ENCODE measurements around the gene ORC1.

- TF ChIP-seq POLR2A (IDR thresholded peaks at IDR 0.05) (no peak), CTCF (IDR thresholded peaks at IDR 0.05) (no peak), EP300 (IDR thresholded peaks at IDR 0.05) (no peak), POLR2AphosphoS5 (IDR thresholded peaks at IDR 0.05) (no peak)
Measured at GRCh38 chr1:52337439-52337838, 66.8 kb downstream of the ORC1 start.

Data from suprapubic skin (tissue), 4 donors.